B cell (primary cell): ENCODE measurements around the gene NSG1. TPM values are rescaled to one million over a fixed set of nuclear protein-coding genes. Genes with fewer than 3 reads are reported as not detected.

Experiments
- ATAC-seq: fragments of 200-7000 bp; cut with Tn5 transposase; one replicate; pipeline ENCODE4 v1.10.0; 2021; ENCODE audit warnings: low read depth, mild to moderate bottlenecking, moderate number of reproducible peaks, moderate library complexity
- CTCF ChIA-PET: fragments of 350-600 bp; sonication (Branson Sonifier 250); formaldehyde crosslinking; loops from one replicate; lab custom pipeline; 2021; ENCODE audit warnings: antibody characterized with exemption, inconsistent platforms; lab: Charles Lee
- POLR2A ChIA-PET: fragments of 350-600 bp; sonication (Branson Sonifier 250); formaldehyde crosslinking; loops from one replicate; lab custom pipeline; 2021; ENCODE audit warnings: antibody characterized with exemption; lab: Charles Lee
- DNase-seq: peaks from one replicate; pipeline ENCODE4 v3.0.0; 2013
- H2AFZ ChIP-seq: 2 replicates; pipeline ENCODE4 v1.6.1; 2012; ENCODE audit warnings: mild to moderate bottlenecking, low read depth, low read length; ENCODE audit not compliant: insufficient read depth, poor library complexity, severe bottlenecking
- H3K27ac ChIP-seq, 2 donors: 1 replicate in 1 of 2; 2 replicates in 1 of 2; pipeline ENCODE4 v1.5.1; 2012 to 2013; ENCODE audit warnings: low read length in 2 of 2, mild to moderate bottlenecking in 2 of 2, moderate library complexity in 1 of 2
- H3K27me3 ChIP-seq, 4 experiments: fragments of 200-600 bp in 1 of 4; sonication (generic) in 1 of 4; replicated peaks in 1 of 4; 1 replicate in 2 of 4; 2 replicates in 2 of 4; pipeline versions ENCODE4 v1.6.1 to v1.7.0; 2013 to 2016; ENCODE audit warnings: low read length in 3 of 4, mild to moderate bottlenecking in 2 of 4, mixed read lengths in 1 of 4, moderate library complexity in 1 of 4; ENCODE audit not compliant: insufficient read depth in 4 of 4, control insufficient read depth in 3 of 4; ENCODE audit errors: control extremely low read depth in 1 of 4
- H3K36me3 ChIP-seq, 2 experiments: replicated peaks in 1 of 2; 1 replicate in 1 of 2; 2 replicates in 1 of 2; pipeline versions ENCODE4 v1.6.1 to v1.7.1; 2013; ENCODE audit warnings: low read length in 1 of 2; ENCODE audit not compliant: insufficient read depth in 2 of 2, control insufficient read depth in 1 of 2; ENCODE audit errors: control extremely low read depth in 1 of 2, extremely low read depth in 1 of 2
- H3K4me1 ChIP-seq, 2 donors: fragments of 200-600 bp in 1 of 2; sonication (generic) in 1 of 2; 1 replicate in 1 of 2; 2 replicates in 1 of 2; pipeline versions ENCODE4 v1.5.1 to v1.6.1; 2013 to 2017; ENCODE audit warnings: low read length in 2 of 2; ENCODE audit not compliant: control insufficient read depth in 2 of 2, insufficient read depth in 2 of 2
- H3K4me2 ChIP-seq: replicated peaks from 2 replicates; pipeline ENCODE3; 2012; ENCODE audit warnings: mild to moderate bottlenecking, low read depth, low read length; ENCODE audit not compliant: poor library complexity, severe bottlenecking
- H3K4me3 ChIP-seq, 5 experiments: fragments of 200-600 bp in 1 of 5; sonication (generic) in 1 of 5; 1 replicate in 3 of 5; 2 replicates in 2 of 5; pipeline versions ENCODE4 v1.5.1 to v1.7.0; 2011 to 2016; ENCODE audit warnings: low read length in 4 of 5, mild to moderate bottlenecking in 4 of 5, low read depth in 2 of 5, control low read depth in 1 of 5, moderate library complexity in 1 of 5; ENCODE audit not compliant: insufficient read depth in 1 of 5; ENCODE audit errors: control extremely low read depth in 1 of 5, extremely low read depth in 1 of 5
- H3K79me2 ChIP-seq: fragments of 200-600 bp; sonication (generic); one replicate; pipeline ENCODE4 v1.6.0; 2016; ENCODE audit warnings: low read length; ENCODE audit not compliant: control insufficient read depth, insufficient read depth
- H3K9ac ChIP-seq: fragments of 200-600 bp; sonication (generic); 2 replicates; pipeline ENCODE4 v1.6.1; 2017; ENCODE audit warnings: mild to moderate bottlenecking, low read length, moderate library complexity
- H3K9me3 ChIP-seq, 3 donors: one replicate each; pipeline versions ENCODE4 v1.6.1 to v1.7.1; 2013; ENCODE audit warnings: low read length in 2 of 3; ENCODE audit not compliant: control insufficient read depth in 2 of 3, insufficient read depth in 1 of 3; ENCODE audit errors: control extremely low read depth in 1 of 3
- H4K20me1 ChIP-seq: 2 replicates; pipeline ENCODE4 v1.6.0; 2012; ENCODE audit warnings: mild to moderate bottlenecking, low read length; ENCODE audit not compliant: insufficient read depth, control insufficient read depth, poor library complexity, severe bottlenecking
- H3K27ac Mint-ChIP-seq: one replicate; pipeline ENCODE4 v1.8.0; 2021; ENCODE audit warnings: mixed read lengths
- H3K27me3 Mint-ChIP-seq: one replicate; pipeline ENCODE4 v1.8.0; 2021; ENCODE audit warnings: mixed read lengths
- H3K4me1 Mint-ChIP-seq: one replicate; pipeline ENCODE4 v1.8.0; 2021; ENCODE audit warnings: mixed read lengths
- H3K4me3 Mint-ChIP-seq: one replicate; pipeline ENCODE4 v1.8.0; 2021; ENCODE audit warnings: mixed read lengths
- H3K9me3 Mint-ChIP-seq: one replicate; pipeline ENCODE4 v1.8.0; 2022; ENCODE audit warnings: mixed read lengths; ENCODE audit not compliant: insufficient read depth
- CTCF ChIP-seq: fragments of 200-600 bp; IDR thresholded peaks from one replicate; pipeline ENCODE4 v1.8.0; 2022; ENCODE audit warnings: antibody characterized with exemption, mild to moderate bottlenecking
- EZH2 ChIP-seq: IDR thresholded peaks from 2 replicates; pipeline ENCODE4 v1.6.1; 2012; ENCODE audit warnings: borderline replicate concordance, low read depth, mild to moderate bottlenecking, moderate library complexity, low read length; ENCODE audit not compliant: insufficient read depth, poor library complexity, severe bottlenecking
- WGBS: methylation state at CpG from one replicate; pipeline ENCODE4 v1.1.5; 2013; ENCODE audit warnings: missing lambda C conversion rate; ENCODE audit not compliant: insufficient coverage; 5-methylcytosine and 5-hydroxymethylcytosine counted together
- intact Hi-C: fragments of 100-400 bp; cut with micrococcal nuclease; formaldehyde crosslinking; loops from one replicate; pipeline ENCODE4 v1.10.0; 2022
- polyA plus RNA-seq: library from polyadenylated mRNA; depleted of rRNA; stranded (reverse); fragments of >200 nt; gene quantifications from 2 replicates; pipeline ENCODE4 v1.2.3, GENCODE V29; 2012
- total RNA-seq, 2 donors: library from RNA; stranded (reverse); fragments of 120-200 nt in 1 of 2; gene quantifications; 1 replicate in 1 of 2; 2 replicates in 1 of 2; pipeline versions ENCODE4 v1.2.3 to v1.2.4, GENCODE V29; 2013 to 2022

NSG1 gene
- total and polyA plus RNA-seq, 2 donors (not counting 1 experiment from before 2014, with no cell fraction given), result not detected

GRCh38 chr4:4411906-4412305, 25.0 kb downstream of the NSG1 start:
- no peak overlapping the region for H2AFZ ChIP-seq
- ChIA-PET CTCF (no interaction called here), POLR2A (no interaction called here)
- H3K4me3 Mint-ChIP-seq, result no peak overlapping the region
- peaks cover 0 to 3% of the 10 kb centered on the region in 2 experiments for H3K36me3 ChIP-seq
- no peaks in the 10 kb centered on the region for H3K79me2 ChIP-seq
- no peaks in the 10 kb centered on the region for H3K27me3 ChIP-seq
- no peaks in the 10 kb centered on the region for H4K20me1 ChIP-seq
- H3K4me1 ChIP-seq, result no peaks in the 10 kb centered on the region
- H3K9ac ChIP-seq, result no peak overlapping the region
- H3K9me3 Mint-ChIP-seq, result no peaks in the 10 kb centered on the region
- H3K4me3 ChIP-seq, result no peak overlapping the region
- H3K27me3 Mint-ChIP-seq, result no peaks in the 10 kb centered on the region
- no peak overlapping the region for H3K27ac Mint-ChIP-seq
- H3K9me3 ChIP-seq, result peaks cover 0 to 16% (median 0%) of the 10 kb centered on the region in 3 donors
- H3K4me1 Mint-ChIP-seq, result no peaks in the 10 kb centered on the region
- no peak overlapping the region for H3K27ac ChIP-seq
- intact Hi-C loops, result no loop called here
- no peak overlapping the region for H3K4me2 ChIP-seq
- WGBS, result 95% methylated on average over 9 of the region's 15 CpGs
- DNase-seq, result no peak
- TF ChIP-seq CTCF, result no peak
- no peak for TF ChIP-seq EZH2
- no peak for ATAC-seq

DNA sequence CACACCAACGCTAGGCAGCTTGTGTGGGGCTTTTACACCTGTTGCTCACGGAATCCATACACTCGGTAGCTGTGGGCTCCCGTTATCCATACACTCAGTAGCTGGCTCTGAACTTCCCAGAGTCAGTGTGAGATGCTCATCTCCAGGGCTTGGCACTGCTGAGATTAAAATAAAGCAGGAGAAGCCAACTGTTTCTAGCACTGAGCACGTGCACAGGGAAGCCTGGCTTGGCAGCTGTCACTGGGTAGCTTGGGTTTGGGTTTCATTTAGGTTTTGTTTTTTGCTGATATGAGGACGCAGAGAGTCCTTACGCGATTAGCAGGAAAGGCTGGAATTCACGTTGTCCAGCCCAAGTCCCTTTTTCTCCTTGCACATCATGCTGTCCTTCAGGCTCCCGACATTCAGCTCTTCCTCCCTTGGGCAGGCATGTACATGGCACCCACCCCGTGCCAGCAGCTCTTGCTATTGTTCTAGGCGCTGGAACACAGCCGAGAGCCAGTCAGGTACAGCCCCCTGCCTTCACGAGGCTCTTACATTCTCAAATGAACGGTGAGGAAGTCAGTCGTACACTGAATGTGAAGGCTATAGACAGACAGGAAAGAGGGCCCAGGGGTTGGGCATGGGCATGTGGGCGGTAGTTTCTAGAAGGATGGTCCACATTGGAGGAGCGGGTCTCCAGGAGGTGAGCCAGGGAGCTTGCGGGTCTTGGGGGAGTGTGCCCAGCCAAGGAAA, 25.9 kb downstream of the NSG1 start:
- Histone ChIP-seq H3K9ac (no peak overlapping the region), H3K4me2 (no peak overlapping the region), H2AFZ (no peak overlapping the region), H3K79me2 (no peaks in the 10 kb centered on the region), H3K36me3 (peaks cover 0 to 3% of the 10 kb centered on the region in 2 experiments), H4K20me1 (no peaks in the 10 kb centered on the region), H3K27me3 (no peaks in the 10 kb centered on the region), H3K27ac (no peak overlapping the region), H3K4me3 (no peak overlapping the region), H3K4me1 (no peaks in the 10 kb centered on the region), H3K9me3 (peaks cover 0 to 19% (median 0%) of the 10 kb centered on the region in 3 donors)
- TF ChIP-seq EZH2, result no peak
- POLR2A ChIA-PET, result no interaction called here
- no peaks in the 10 kb centered on the region for H3K4me1 Mint-ChIP-seq
- intact Hi-C loops, result no loop called here
- no peak overlapping the region for H3K4me3 Mint-ChIP-seq
- H3K27me3 Mint-ChIP-seq, result no peaks in the 10 kb centered on the region
- ATAC-seq (no peak), DNase-seq (no peak)
- H3K27ac Mint-ChIP-seq, result no peak overlapping the region
- CTCF ChIA-PET, result interaction anchor here (0.9 kb wide), 1 partner anchor 92 kb away, joined by 4 read pairs; no protein-coding TSS in a partner anchor
- WGBS, result 75% methylated on average over 15 of the region's 19 CpGs
- no peaks in the 10 kb centered on the region for H3K9me3 Mint-ChIP-seq
